ENCODE results near the gene RTEL1. TPM values are rescaled to one million over a fixed set of nuclear protein-coding genes. Genes with fewer than 3 reads are reported as not detected.
A peak's percentile ranks its signal among the peaks of the same experiment; 100 is the strongest.

The RTEL1 gene
- total and polyA plus RNA-seq, 2 experiments from 2014 or later = 14.0 to 18.2 TPM

DNA sequence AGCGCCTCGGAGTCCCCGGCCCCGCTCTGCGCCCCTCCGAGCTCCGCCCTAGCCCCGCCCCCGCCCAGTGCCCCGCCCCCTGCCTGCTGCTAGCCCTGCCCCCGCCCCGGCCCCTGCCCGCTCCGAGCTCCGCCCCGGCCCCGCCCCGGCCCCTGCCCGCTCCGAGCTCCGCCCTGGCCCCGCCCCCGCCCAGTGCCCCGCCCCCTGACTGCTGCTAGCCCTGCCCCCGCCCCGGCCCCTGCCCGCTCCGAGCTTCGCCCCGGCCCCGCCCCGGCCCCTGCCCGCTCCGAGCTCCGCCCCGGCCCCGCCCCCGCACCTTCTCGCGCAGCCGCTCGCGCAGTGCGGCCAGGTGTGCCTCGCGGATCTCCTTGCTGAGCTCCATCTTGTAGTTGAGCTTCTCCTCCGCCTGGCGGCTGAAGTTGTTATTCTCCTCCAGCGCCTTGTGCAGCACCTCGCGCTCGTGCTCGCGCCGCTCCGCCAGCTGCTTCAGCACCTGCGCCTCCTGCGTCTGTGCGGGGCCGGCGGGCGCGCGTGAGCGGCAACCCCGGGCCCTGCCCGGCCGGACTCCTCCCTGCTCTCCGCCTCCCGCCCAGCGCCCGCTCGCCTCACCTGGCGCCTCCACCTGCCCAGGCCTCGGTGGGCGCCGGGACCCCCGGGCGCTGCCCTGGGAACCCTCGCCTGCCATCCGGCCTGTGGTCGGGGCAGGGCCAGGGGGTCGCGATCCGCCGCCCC, 16.2 kb upstream of the RTEL1 start:
- Histone ChIP-seq H3K36me3 (replicated peaks; ENCODE audit: insufficient read depth, low read depth) (no peaks in the 10 kb centered on the region), H3K9me3 (ENCODE audit: low read depth) (no peaks in the 10 kb centered on the region), H2AFZ (peak overlapping the region; percentile 94), H3K4me3 (peak overlapping the region; percentile 52), H3K4me2 (peak overlapping the region; percentile 97), H3K79me2 (no peaks in the 10 kb centered on the region), H4K20me1 (ENCODE audit: insufficient read depth, poor library complexity, severe bottlenecking) (no peaks in the 10 kb centered on the region), H3K9me2 (replicated peaks; ENCODE audit: insufficient read depth) (no peaks in the 10 kb centered on the region), H3K27ac (peak overlapping the region; percentile 76), H3K27me3 (no peaks in the 10 kb centered on the region), H3K4me1 (ENCODE audit: insufficient read depth) (peaks cover 7% of the 10 kb centered on the region)
- WGBS (ENCODE audit: low lambda C conversion rate, missing lambda C conversion rate) = 0% methylated on average over 33 of the region's 86 CpGs
- DNase-seq (ENCODE audit: low spot score) = peak; percentile 95
- TF ChIP-seq, protein P1, sequence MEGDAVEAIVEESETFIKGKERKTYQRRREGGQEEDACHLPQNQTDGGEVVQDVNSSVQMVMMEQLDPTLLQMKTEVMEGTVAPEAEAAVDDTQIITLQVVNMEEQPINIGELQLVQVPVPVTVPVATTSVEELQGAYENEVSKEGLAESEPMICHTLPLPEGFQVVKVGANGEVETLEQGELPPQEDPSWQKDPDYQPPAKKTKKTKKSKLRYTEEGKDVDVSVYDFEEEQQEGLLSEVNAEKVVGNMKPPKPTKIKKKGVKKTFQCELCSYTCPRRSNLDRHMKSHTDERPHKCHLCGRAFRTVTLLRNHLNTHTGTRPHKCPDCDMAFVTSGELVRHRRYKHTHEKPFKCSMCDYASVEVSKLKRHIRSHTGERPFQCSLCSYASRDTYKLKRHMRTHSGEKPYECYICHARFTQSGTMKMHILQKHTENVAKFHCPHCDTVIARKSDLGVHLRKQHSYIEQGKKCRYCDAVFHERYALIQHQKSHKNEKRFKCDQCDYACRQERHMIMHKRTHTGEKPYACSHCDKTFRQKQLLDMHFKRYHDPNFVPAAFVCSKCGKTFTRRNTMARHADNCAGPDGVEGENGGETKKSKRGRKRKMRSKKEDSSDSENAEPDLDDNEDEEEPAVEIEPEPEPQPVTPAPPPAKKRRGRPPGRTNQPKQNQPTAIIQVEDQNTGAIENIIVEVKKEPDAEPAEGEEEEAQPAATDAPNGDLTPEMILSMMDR (IDR thresholded peaks at IDR 0.05; ENCODE audit: poor library complexity) = peak; percentile 41
- no peak for TF ChIP-seq EZH2phosphoT487 (IDR thresholded peaks at IDR 0.05; ENCODE audit: low read depth, severe bottlenecking, unreplicated experiment)

GRCh38 chr20:63642527-63643247, 15.4 kb upstream of the RTEL1 start:
- H3K9me2 ChIP-seq (replicated peaks; ENCODE audit: insufficient read depth) = no peaks in the 10 kb centered on the region
- H3K4me2 ChIP-seq = peak overlapping the region; percentile 97
- peaks cover 7% of the 10 kb centered on the region for H3K4me1 ChIP-seq (ENCODE audit: insufficient read depth)
- no peaks in the 10 kb centered on the region for H3K79me2 ChIP-seq
- TF ChIP-seq EZH2 (IDR thresholded peaks at IDR 0.05; ENCODE audit: borderline replicate concordance) (no peak), EZH2phosphoT487 (IDR thresholded peaks at IDR 0.05; ENCODE audit: low read depth, severe bottlenecking, unreplicated experiment) (no peak)
- TF ChIP-seq, protein P1 (IDR thresholded peaks at IDR 0.05; ENCODE audit: poor library complexity) = no peak
- H3K9me3 ChIP-seq (ENCODE audit: low read depth) = no peaks in the 10 kb centered on the region
- no peak for DNase-seq (ENCODE audit: low spot score)
- 31% methylated on average over 25 of the region's 29 CpGs for WGBS (ENCODE audit: low lambda C conversion rate, missing lambda C conversion rate)
- H3K4me3 ChIP-seq = peak overlapping the region; percentile 52
- H3K27ac ChIP-seq = peak overlapping the region; percentile 76
- no peaks in the 10 kb centered on the region for H4K20me1 ChIP-seq (ENCODE audit: insufficient read depth, poor library complexity, severe bottlenecking)
- H2AFZ ChIP-seq = peak overlapping the region; percentile 46
- no peaks in the 10 kb centered on the region for H3K27me3 ChIP-seq
- no peaks in the 10 kb centered on the region for H3K36me3 ChIP-seq (replicated peaks; ENCODE audit: insufficient read depth, low read depth)

DNA sequence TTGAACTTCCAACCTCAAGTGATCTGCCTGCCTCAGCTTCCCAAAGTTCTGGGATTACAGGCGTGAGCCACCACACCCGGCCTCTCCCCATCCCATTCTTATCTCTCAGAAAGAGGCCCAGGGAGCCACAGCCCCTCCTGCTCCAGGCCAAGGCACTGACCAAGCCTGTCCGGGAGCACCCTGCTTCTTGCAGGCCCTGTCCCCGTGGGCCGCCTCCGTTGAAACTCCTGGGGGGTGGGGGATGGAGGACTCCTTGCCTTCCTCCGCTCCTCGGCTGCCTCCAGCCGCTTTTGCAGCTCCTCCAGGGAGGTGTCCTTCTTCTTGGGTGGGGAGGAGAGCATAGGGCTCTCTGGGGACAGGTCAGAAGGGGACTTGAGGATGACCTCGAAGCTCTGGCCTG, 14.6 kb upstream of the RTEL1 start:
- Histone ChIP-seq H3K79me2 (no peaks in the 10 kb centered on the region), H3K27me3 (no peaks in the 10 kb centered on the region), H3K4me1 (ENCODE audit: insufficient read depth) (peaks cover 7% of the 10 kb centered on the region), H3K4me2 (no peak overlapping the region), H3K4me3 (no peak overlapping the region), H3K9me2 (replicated peaks; ENCODE audit: insufficient read depth) (no peaks in the 10 kb centered on the region), H3K9me3 (ENCODE audit: low read depth) (no peaks in the 10 kb centered on the region), H4K20me1 (ENCODE audit: insufficient read depth, poor library complexity, severe bottlenecking) (peaks cover 2% of the 10 kb centered on the region), H2AFZ (no peak overlapping the region), H3K36me3 (replicated peaks; ENCODE audit: insufficient read depth, low read depth) (no peaks in the 10 kb centered on the region), H3K27ac (no peak overlapping the region)
- 95% methylated on average over 9 of the region's 10 CpGs for WGBS (ENCODE audit: low lambda C conversion rate, missing lambda C conversion rate)
- no peak for DNase-seq (ENCODE audit: low spot score)
- no peak for TF ChIP-seq EZH2 (IDR thresholded peaks at IDR 0.05; ENCODE audit: borderline replicate concordance)
- TF ChIP-seq, protein P1 (IDR thresholded peaks at IDR 0.05; ENCODE audit: poor library complexity) = no peak
- TF ChIP-seq EZH2phosphoT487 (IDR thresholded peaks at IDR 0.05; ENCODE audit: low read depth, severe bottlenecking, unreplicated experiment) = no peak
